ENCODE data around the gene PLAGL2. TPM values are rescaled to one million over a fixed set of nuclear protein-coding genes. Genes with fewer than 3 reads are reported as not detected.

PLAGL2 gene
- total and polyA plus RNA-seq, 2 of the 4 experiments (the other 2 are of a cell fraction): 2.9 to 7.7 TPM

GRCh38 chr20:32205843-32206759 is 1.4 kb downstream of the PLAGL2 start (continued):
- no peak for TF ChIP-seq FOS (IDR thresholded peaks at IDR 0.05; ENCODE audit: low read depth, low read length)

GRCh38 chr20:32205110-32205842 is 2.3 kb downstream of the PLAGL2 start:
- Histone ChIP-seq H3K18ac (ENCODE audit: low read depth, low read length) (no peak overlapping the region), H3K9me1 (ENCODE audit: insufficient read depth, low read length) (peaks cover 30% of the 10 kb centered on the region), H4K8ac (ENCODE audit: low read depth in 2 of 2, low read length in 2 of 2) (0 out of 4 replicates have a peak overlapping the region, but pooled peaks of 1 of the 2 experiments have one; percentile 13), H4K91ac (ENCODE audit: insufficient read depth, low read depth, low read length) (no peak overlapping the region), H3K23ac (ENCODE audit: low read depth, low read length) (peak overlapping the region; percentile 32; the same call in 1 of the 2 replicates), H3K4me2 (ENCODE audit: low read depth, low read length) (0 out of 2 replicates have a peak overlapping the region, but pooled peaks have one; percentile 18), H2BK5ac (ENCODE audit: low read depth, low read length, poor library complexity, severe bottlenecking) (no peak overlapping the region), H2BK15ac (ENCODE audit: low read depth, low read length) (no peak overlapping the region), H3K27me3 (ENCODE audit: control insufficient read depth, insufficient read depth, low read length) (no peaks in the 10 kb centered on the region), H3K4ac (ENCODE audit: low read depth, low read length) (no peak overlapping the region), H3K4me1 (ENCODE audit: control insufficient read depth, insufficient read depth, low read length) (peaks cover 23% of the 10 kb centered on the region), H3K56ac (ENCODE audit: extremely low read depth, insufficient read depth, low read length) (no peak overlapping the region), H3K79me1 (ENCODE audit: low read depth in 1 of 2, low read length in 2 of 2) (peaks cover 66 to 94% of the 10 kb centered on the region in 2 experiments), H2BK20ac (ENCODE audit: low read depth, low read length) (no peak overlapping the region), H3K27ac (ENCODE audit: insufficient read depth, low read length) (no peak overlapping the region), H4K5ac (ENCODE audit: low read depth, low read length) (no peak overlapping the region), H3K4me3 (ENCODE audit: insufficient read depth, low read depth, low read length) (no peak overlapping the region), H3K36me3 (ENCODE audit: control insufficient read depth, insufficient read depth, low read length) (peaks cover 19% of the 10 kb centered on the region), H2AFZ (replicated peaks; ENCODE audit: low read length, poor library complexity) (no peak overlapping the region), H3K14ac (replicated peaks; ENCODE audit: low read depth, low read length) (no peak overlapping the region), H2AK9ac (replicated peaks; ENCODE audit: low read depth, low read length, poor library complexity) (no peak overlapping the region), H2BK120ac (ENCODE audit: low read depth, low read length) (no peak overlapping the region), H4K20me1 (ENCODE audit: insufficient read depth, low read length) (peaks cover 43% of the 10 kb centered on the region), H2AK5ac (ENCODE audit: low read depth, low read length) (no peak overlapping the region), H3K9me3 (ENCODE audit: control insufficient read depth, insufficient read depth, low read length) (no peaks in the 10 kb centered on the region), H3K9ac (ENCODE audit: low read depth, low read length) (peak overlapping the region; percentile 23; the same call in 1 of the 2 replicates)
- peak; percentile 41 for DNase-seq
- in situ Hi-C loops (cut with MboI; ENCODE audit: low sequenced_read_pairs): no loop called here
- ChIA-PET POLR2A (ENCODE audit: unreplicated experiment) (no interaction called here), CTCF (no interaction called here)
- dilution Hi-C loops (cut with HindIII; ENCODE audit: low sequenced_read_pairs, unreplicated experiment): no loop called here
- no peak for ATAC-seq (ENCODE audit: low read depth)
- TF ChIP-seq CHD1 (IDR thresholded peaks at IDR 0.05; ENCODE audit: low read depth, low read length) (no peak), CEBPB (IDR thresholded peaks at IDR 0.05; ENCODE audit: low read depth, low read length) (peak; percentile 53; the same call in 1 of the 2 replicates)
- no TSS peak for BruUV-seq (replicated peaks)
- intact Hi-C loops (cut with micrococcal nuclease): loop anchor here (5.0 kb wide), 1 partner anchor 383 kb away; no protein-coding TSS in a partner anchor
- 94% methylated on average over 2 of the region's 5 CpGs; no CpG with 5 or more reads in 1 of the 2 experiments for WGBS, 2 experiments (ENCODE audit: extremely low coverage in 2 of 2, insufficient read length in 1 of 2)

All from IMR-90 (cell line).